WERI-Rb-1 (cell line): Measurements from ENCODE around the gene SKAP1.

Experiments
- DNase-seq: peaks from one replicate; pipeline ENCODE4 v3.0.0-alpha.2; 2020
- H3K27ac ChIP-seq: fragments of 250-450 bp; sonication (Bioruptor Pico); 2 replicates; pipeline ENCODE4 v1.5.1; 2020; ENCODE audit warnings: mild to moderate bottlenecking, moderate library complexity
- H3K27me3 ChIP-seq: fragments of 250-450 bp; sonication (Bioruptor Pico); 2 replicates; pipeline ENCODE4 v1.5.1; 2021; ENCODE audit warnings: mild to moderate bottlenecking, low read depth, moderate library complexity; ENCODE audit not compliant: insufficient read depth, severe bottlenecking
- H3K36me3 ChIP-seq: fragments of 250-450 bp; sonication (Bioruptor Pico); 2 replicates; pipeline ENCODE4 v1.5.1; 2020; ENCODE audit warnings: mild to moderate bottlenecking, moderate library complexity
- H3K4me3 ChIP-seq: 2 replicates; pipeline ENCODE4 v1.5.1; 2011; ENCODE audit warnings: low read depth, mild to moderate bottlenecking, control low read depth, low read length
- H3K9me3 ChIP-seq: fragments of 250-450 bp; sonication (Bioruptor Pico); 2 replicates; pipeline ENCODE4 v1.5.1; 2021; ENCODE audit warnings: mild to moderate bottlenecking, moderate library complexity; ENCODE audit not compliant: severe bottlenecking
- TF ChIP-seq, protein P1 (sequence below): IDR thresholded peaks from 2 replicates; pipeline ENCODE4 v1.5.1; 2011; ENCODE audit warnings: low read depth, mild to moderate bottlenecking, control low read depth, inconsistent platforms, low read length

Gene SKAP1

GRCh38 chr17:48307255-48307654, 122.8 kb downstream of the SKAP1 start:
- H3K27ac ChIP-seq: no peak overlapping the region
- no peak for DNase-seq
- H3K36me3 ChIP-seq: no peaks in the 10 kb centered on the region
- TF ChIP-seq, protein P1, sequence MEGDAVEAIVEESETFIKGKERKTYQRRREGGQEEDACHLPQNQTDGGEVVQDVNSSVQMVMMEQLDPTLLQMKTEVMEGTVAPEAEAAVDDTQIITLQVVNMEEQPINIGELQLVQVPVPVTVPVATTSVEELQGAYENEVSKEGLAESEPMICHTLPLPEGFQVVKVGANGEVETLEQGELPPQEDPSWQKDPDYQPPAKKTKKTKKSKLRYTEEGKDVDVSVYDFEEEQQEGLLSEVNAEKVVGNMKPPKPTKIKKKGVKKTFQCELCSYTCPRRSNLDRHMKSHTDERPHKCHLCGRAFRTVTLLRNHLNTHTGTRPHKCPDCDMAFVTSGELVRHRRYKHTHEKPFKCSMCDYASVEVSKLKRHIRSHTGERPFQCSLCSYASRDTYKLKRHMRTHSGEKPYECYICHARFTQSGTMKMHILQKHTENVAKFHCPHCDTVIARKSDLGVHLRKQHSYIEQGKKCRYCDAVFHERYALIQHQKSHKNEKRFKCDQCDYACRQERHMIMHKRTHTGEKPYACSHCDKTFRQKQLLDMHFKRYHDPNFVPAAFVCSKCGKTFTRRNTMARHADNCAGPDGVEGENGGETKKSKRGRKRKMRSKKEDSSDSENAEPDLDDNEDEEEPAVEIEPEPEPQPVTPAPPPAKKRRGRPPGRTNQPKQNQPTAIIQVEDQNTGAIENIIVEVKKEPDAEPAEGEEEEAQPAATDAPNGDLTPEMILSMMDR: no peak
- H3K4me3 ChIP-seq: no peak overlapping the region
- no peaks in the 10 kb centered on the region for H3K27me3 ChIP-seq
- H3K9me3 ChIP-seq: no peaks in the 10 kb centered on the region

GRCh38 chr17:48301002-48301401, 129.0 kb downstream of the SKAP1 start:
- Histone ChIP-seq H3K27me3 (no peaks in the 10 kb centered on the region), H3K36me3 (no peaks in the 10 kb centered on the region), H3K27ac (no peak overlapping the region), H3K4me3 (no peak overlapping the region), H3K9me3 (no peaks in the 10 kb centered on the region)
- TF ChIP-seq, protein P1: no peak
- no peak for DNase-seq

- Histone ChIP-seq H3K36me3 (no peaks in the 10 kb centered on the region), H3K9me3 (no peaks in the 10 kb centered on the region), H3K27me3 (no peaks in the 10 kb centered on the region), H3K4me3 (no peak overlapping the region), H3K27ac (no peak overlapping the region)
- DNase-seq: no peak
- TF ChIP-seq, protein P1: no peak
Measured at GRCh38 chr17:48299760-48300159, 130.3 kb downstream of the SKAP1 start.

GRCh38 chr17:48297825-48298224, 132.2 kb downstream of the SKAP1 start:
- TF ChIP-seq, protein P1: no peak

GRCh38 chr17:48296453-48296852, 133.6 kb downstream of the SKAP1 start:
- TF ChIP-seq, protein P1: no peak
- H3K36me3 ChIP-seq: no peaks in the 10 kb centered on the region
- H3K4me3 ChIP-seq: no peak overlapping the region
- no peaks in the 10 kb centered on the region for H3K9me3 ChIP-seq
- H3K27me3 ChIP-seq: no peaks in the 10 kb centered on the region
- H3K27ac ChIP-seq: no peak overlapping the region
- no peak for DNase-seq

More at GRCh38 chr17:48297825-48298224, 132.2 kb downstream of the SKAP1 start:
- H3K4me3 ChIP-seq: no peak overlapping the region
- H3K9me3 ChIP-seq: no peaks in the 10 kb centered on the region
- no peak for DNase-seq
- no peaks in the 10 kb centered on the region for H3K27me3 ChIP-seq
- no peaks in the 10 kb centered on the region for H3K36me3 ChIP-seq
- H3K27ac ChIP-seq: no peak overlapping the region
